IPS-18c (cell line): Measurements from ENCODE around the gene CASZ1.
A peak's percentile ranks its signal among the peaks of the same experiment; 100 is the strongest.

Source experiments
- H3K4me3 ChIP-seq: 2 replicates; pipeline ENCODE4 v1.7.0; 2013; ENCODE audit warnings: low read depth, mild to moderate bottlenecking, low read length, moderate library complexity; ENCODE audit not compliant: insufficient read depth
- H3K9me3 ChIP-seq: one replicate; pipeline ENCODE4 v1.6.1; 2013; ENCODE audit warnings: mild to moderate bottlenecking, low read length, moderate library complexity; ENCODE audit not compliant: control insufficient read depth, insufficient read depth

Gene CASZ1

GRCh38 chr1:10693497-10694273, 102.8 kb downstream of the CASZ1 start:
- Histone ChIP-seq H3K4me3 (peak overlapping the region; percentile 58), H3K9me3 (no peaks in the 10 kb centered on the region)

DNA sequence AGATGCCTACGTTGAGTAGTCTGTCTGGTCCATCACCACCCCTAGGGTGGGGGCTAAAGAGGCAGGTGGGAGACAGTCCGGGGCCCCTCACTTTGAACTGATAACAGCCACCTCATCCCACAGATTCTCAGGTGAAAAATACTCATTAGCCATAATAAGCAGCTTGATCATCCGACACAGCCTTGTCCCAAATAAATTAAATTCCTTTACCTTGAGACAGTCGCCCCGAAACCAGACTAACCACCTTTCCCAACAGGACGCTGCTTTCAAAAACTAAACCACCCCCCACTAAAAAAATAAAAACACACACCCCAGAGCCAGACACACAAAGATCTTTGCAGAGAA, 103.3 kb downstream of the CASZ1 start:
- H3K9me3 ChIP-seq = no peaks in the 10 kb centered on the region
- peak overlapping the region; percentile 58; the same call in 1 of the 2 replicates for H3K4me3 ChIP-seq

- Histone ChIP-seq H3K9me3 (no peaks in the 10 kb centered on the region), H3K4me3 (no peak overlapping the region)
These were observed 103.9 kb downstream of the CASZ1 start for GRCh38 chr1:10692401-10693021.

GRCh38 chr1:10691740-10692125, 104.7 kb downstream of the CASZ1 start:
- no peak overlapping the region for H3K4me3 ChIP-seq
- H3K9me3 ChIP-seq = no peaks in the 10 kb centered on the region

DNA sequence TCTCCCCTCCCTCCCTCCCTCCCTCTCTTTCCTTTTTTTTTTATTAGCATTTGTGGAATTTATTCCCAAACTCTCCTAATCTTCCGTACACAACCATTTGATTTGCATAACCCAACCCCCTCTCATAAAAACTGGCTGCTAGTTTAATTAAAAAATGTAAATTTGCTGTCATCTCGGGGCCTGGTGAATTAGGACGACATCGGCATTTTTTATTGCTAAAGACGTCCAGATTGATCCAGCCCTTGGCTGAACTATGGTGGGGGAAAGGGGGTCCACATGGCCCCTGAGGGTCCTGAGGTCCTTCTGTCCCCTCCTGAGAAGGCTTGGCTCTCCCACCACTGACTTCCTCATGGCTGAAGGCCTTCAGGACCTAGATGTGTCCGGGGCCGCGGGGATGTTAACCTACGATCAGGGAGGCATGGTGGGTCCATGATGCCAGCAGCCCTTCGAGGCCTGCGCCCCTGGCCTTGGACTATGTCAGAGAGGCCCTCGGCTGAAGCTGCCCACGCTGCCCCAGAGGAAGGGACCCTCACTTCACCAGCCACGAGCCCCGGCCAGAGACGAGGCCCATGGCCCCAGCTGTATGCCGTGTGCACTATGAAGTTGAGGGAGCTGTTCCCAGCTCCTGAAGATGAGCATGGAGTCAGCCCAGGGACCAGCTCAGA, 105.2 kb downstream of the CASZ1 start:
- Histone ChIP-seq H3K4me3 (no peak overlapping the region), H3K9me3 (no peaks in the 10 kb centered on the region)

GRCh38 chr1:10690484-10690883, 106.0 kb downstream of the CASZ1 start:
- Histone ChIP-seq H3K4me3 (no peak overlapping the region), H3K9me3 (no peaks in the 10 kb centered on the region)

- no peaks in the 10 kb centered on the region for H3K9me3 ChIP-seq
- no peak overlapping the region for H3K4me3 ChIP-seq
These were observed 108.0 kb downstream of the CASZ1 start for GRCh38 chr1:10688409-10688786.

DNA sequence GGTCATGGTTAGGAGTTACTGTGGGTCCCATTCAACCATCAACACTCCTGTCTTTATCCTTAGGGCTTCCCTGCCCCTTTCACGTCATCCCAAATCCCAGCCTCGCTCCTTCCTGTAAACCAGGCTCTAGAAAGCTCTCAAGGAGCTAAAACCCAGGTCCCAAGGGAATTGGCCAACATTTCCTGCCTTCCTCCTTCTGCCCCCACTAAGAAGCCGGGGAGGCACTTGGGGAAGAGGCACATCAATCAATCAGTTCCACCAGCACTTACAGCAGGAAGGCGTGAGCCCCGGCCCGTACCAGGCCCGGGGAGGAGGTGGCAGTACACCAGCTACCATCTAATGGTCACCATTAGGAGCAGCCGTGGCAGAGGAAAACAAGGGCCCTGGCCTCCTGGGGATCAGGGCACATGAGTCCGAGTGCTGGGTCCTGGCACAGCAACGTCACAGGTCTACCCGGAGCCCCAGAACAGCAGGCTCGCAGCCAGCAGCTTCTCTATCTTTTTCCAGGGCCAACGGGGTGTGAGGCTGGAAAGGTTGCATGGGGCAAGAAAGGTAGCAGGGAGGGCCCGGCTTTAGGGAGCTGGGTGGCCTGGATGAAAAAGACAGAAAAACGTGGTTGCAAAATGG, 108.6 kb downstream of the CASZ1 start:
- Histone ChIP-seq H3K4me3 (no peak overlapping the region), H3K9me3 (no peaks in the 10 kb centered on the region)

DNA sequence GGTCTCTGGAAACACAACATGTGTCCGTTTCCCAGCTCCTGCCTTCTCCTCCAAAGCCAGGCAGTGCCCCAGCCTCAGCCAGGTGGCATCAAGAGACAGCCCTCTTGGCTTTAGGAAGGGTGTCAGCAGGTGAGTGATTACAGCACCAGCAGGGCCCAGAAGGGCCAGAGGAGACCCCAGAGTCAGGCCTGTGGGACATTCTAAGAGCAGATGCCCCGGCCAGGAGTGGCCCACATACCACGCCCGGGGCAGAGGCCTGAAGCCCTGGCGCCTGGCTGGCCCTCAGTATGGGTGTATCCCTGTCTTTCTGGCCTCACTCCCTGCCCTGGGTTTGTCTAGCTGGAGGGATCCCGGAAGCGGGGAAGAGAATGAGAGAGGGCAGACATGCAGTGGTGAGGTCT, 109.2 kb downstream of the CASZ1 start:
- H3K4me3 ChIP-seq = no peak overlapping the region
- no peaks in the 10 kb centered on the region for H3K9me3 ChIP-seq

DNA sequence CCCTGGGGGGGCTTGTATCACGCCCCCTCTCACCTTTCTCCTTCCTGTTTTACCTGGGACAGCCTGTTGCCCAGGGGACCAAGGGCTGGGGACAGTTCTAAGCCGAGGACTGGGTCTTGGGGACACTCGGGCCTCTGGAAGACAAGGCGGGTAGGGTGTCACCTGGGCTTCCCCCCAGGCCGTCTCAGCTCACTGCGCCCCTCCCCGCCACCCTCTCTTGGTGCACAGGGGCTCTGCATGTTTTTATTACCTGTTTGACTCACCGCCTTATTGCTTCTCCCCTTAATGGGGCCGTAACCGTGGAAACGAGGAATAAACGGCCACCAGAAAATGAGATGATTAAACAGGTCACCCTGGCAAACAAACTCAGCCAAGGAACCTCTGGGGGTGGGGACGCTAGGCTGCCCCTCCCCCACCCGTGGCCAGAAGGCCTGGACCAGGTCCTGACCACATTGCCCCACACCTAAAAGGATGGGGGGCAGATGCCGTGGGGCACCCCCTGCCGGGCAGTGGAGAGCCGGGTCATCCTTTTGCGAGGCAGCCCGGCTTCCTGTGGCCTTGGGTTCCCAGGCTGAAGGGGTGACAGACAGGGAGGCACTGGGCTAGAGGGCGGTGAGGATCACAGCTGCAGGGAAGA, 109.9 kb downstream of the CASZ1 start:
- Histone ChIP-seq H3K4me3 (no peak overlapping the region), H3K9me3 (no peaks in the 10 kb centered on the region)

DNA sequence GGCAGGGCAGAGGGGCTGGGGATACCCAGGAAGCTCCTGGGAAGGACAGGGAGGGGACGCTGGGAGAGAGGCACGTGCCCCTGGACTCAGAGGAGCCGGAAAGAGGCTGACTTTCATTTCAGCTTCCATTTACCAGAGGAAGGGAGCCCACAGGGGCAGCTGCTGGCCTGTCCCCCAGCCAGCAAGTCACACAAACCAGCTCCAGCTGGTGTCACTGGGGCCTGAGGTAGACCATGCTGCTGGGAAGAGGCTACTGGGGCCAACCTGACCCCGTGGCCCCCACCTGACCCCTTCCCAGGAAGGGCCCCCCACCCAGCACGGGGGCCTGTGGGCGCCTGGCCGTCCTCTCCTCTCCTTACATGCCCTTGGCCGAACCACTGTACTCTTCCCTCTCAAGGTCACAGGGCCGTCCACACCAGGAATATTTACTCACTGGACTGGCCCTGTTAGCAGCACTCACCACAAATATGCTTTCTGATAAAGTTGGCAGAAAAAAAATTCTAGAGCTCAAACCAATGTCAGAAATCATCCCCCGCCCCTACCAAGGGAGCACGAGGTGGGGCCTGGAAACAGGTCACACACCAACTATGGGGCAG, 110.5 kb downstream of the CASZ1 start:
- no peaks in the 10 kb centered on the region for H3K9me3 ChIP-seq
- H3K4me3 ChIP-seq = no peak overlapping the region

DNA sequence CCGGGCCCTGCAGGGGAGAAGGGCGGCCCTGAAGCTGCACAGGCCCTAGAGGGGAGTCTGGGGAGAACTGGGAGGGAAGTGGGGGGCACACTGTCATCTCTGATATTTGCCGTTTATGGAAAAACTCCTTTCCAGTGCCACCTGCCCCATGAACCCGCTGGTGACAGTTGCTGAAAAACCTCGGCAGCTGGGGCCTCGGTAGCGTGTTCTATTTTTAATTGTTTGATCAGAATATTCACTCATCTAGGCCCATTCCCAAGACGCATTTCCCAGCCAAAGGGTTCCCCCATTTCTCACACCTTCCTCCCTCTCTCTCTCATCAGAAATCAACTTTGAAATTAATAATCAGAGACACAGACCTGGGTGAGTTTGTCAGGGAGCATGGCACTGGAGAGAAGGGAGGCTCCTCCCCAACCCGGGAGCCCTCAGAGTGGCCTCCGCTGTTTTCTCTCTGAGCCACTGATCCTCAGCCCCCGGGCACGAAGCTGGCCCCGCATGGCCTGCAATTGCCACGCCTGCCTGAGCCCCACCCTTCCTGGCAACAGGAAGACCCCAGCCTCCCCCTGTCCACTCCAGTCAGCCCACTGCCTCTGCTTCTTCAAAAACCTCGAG, 111.1 kb downstream of the CASZ1 start:
- H3K4me3 ChIP-seq = no peak overlapping the region

DNA sequence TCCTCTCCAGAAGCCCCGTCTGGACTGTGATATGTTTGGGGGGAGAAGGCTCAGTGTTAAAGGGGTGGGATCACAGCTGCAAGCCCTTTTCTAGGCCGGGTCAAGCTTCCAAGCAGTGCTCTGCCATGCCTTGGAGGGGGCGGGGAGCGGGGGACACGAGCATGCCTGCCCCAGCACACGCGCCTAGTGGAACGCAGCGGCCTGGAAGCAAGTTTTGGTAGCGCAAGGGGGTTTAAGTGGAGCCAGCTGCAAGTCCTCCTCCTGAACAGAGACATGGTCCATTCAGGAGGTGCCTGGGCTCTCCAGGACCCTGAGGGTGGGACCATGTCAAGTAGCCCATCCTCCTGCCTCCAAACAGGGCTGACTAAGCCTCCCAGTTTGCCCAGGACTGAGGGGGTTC, 112.2 kb downstream of the CASZ1 start:
- Histone ChIP-seq H3K4me3 (no peak overlapping the region), H3K9me3 (no peaks in the 10 kb centered on the region)

More for the DNA sequence above, 111.1 kb downstream of the CASZ1 start:
- H3K9me3 ChIP-seq = no peaks in the 10 kb centered on the region

DNA sequence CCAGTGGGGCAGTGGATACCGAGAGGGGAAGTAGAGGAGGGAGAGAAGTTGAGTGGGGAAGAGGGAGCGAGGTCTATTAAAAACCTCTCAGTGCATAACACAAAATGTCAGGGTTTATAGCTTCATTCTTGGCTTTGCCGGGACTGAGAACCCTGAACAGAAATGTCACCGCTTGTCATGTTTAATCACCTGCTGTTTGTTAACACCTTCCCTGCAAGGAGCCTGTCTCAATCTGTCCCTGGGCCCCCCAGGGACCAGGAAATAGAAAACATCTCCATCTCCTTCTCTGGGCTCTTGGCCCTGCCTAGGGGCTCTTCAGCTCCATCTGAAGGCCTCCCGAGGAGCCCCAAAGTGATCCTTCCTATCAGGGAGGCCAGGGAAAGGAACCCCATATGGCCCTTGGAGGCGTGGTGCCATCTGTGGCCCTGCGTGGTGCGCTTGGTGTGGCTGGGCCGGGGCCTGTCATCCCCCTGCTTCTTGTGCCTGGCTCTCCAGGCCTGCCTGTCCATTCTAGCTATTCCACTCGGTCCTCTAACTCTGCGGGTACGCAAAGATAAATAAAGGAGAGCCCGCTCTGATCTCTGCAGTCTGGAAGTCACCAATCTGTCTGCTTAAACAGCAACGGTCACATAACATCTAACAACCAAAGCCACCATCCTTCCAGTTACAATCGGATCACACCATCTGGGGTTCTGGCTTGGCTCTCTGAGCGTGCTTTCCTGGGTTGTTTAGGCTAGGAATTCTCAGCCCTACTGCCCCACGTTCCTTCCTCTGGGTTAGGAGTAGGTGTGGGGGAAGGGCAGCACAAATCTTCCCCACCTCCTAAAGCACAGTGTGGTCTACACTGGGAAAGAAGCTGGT, 113.8 kb downstream of the CASZ1 start:
- Histone ChIP-seq H3K9me3 (no peaks in the 10 kb centered on the region), H3K4me3 (no peak overlapping the region)

DNA sequence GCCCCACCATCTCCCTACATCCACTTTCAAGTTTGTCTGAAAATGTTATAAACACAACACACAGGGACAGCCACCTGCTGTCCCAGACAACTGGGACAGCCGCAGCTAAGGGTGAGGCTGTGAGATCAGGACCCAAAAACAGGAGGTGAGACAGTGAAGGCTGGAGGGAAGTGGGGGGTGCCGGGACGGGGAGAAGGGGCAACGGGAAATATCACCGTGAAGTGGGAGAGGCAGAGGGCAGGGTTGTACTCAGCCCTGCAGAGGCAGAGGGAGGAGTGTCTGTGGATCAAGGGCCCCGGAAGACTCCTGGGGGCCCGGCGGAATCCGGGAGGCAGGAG, 114.4 kb downstream of the CASZ1 start:
- Histone ChIP-seq H3K9me3 (no peaks in the 10 kb centered on the region), H3K4me3 (no peak overlapping the region)
